Measurements from ENCODE around the gene GLRA3.

DNA sequence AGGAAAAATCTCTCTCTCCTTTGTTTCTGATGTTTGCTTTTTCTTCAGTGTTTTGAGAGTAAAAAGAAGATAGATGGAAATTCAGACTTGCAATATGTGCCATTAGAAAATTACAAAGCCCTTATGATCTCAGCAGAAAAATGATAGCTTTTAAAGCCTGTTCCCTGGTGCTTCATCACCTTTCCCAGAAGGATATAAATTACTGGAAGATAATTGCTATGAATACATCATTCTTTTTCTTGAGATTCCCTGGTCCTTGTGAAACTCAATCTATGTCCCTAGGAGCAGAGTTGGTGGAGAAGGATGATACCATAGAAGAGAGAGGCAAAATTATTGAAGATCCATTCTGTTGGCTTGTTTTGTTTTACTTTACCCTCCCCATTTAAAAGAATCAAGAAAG, 86.5 kb downstream of the GLRA3 start:
- TF ChIP-seq POLR2A (IDR thresholded peaks at IDR 0.05) = no peak
- TF ChIP-seq, protein P1, sequence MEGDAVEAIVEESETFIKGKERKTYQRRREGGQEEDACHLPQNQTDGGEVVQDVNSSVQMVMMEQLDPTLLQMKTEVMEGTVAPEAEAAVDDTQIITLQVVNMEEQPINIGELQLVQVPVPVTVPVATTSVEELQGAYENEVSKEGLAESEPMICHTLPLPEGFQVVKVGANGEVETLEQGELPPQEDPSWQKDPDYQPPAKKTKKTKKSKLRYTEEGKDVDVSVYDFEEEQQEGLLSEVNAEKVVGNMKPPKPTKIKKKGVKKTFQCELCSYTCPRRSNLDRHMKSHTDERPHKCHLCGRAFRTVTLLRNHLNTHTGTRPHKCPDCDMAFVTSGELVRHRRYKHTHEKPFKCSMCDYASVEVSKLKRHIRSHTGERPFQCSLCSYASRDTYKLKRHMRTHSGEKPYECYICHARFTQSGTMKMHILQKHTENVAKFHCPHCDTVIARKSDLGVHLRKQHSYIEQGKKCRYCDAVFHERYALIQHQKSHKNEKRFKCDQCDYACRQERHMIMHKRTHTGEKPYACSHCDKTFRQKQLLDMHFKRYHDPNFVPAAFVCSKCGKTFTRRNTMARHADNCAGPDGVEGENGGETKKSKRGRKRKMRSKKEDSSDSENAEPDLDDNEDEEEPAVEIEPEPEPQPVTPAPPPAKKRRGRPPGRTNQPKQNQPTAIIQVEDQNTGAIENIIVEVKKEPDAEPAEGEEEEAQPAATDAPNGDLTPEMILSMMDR (IDR thresholded peaks at IDR 0.05) = no peak
